IMR-90 (cell line): ENCODE measurements around the gene PANX1. TPM values are rescaled to one million over a fixed set of nuclear protein-coding genes. Genes with fewer than 3 reads are reported as not detected.

Source experiments
- ATAC-seq: fragments of 200-7000 bp; cut with Tn5 transposase; 2 replicates; pipeline ENCODE4 v1.9.1; 2020; ENCODE audit warnings: low read depth, mild to moderate bottlenecking, moderate library complexity
- BruUV-seq: library from RNA; stranded (reverse); fragments of 400-500 nt; replicated peaks from 2 replicates; lab custom pipeline; 2021; lab: Mats Ljungman, UMichigan
- CTCF ChIA-PET: fragments of 300-600 bp; formaldehyde crosslinking; extraction: SDS; loops from one replicate; lab custom pipeline; 2021; ENCODE audit warnings: antibody characterized with exemption; lab: Yijun Ruan, JAX
- POLR2A ChIA-PET: fragments of 300-600 bp; sonication (Branson Sonifier 250); formaldehyde crosslinking; loops from one replicate; lab custom pipeline; 2022; ENCODE audit warnings: antibody characterized with exemption; ENCODE audit not compliant: unreplicated experiment; lab: Charles Lee
- DNase-seq: peaks from one replicate; pipeline ENCODE4 v3.0.0; 2013
- H2AFZ ChIP-seq: replicated peaks from 2 replicates; pipeline ENCODE3; 2013; ENCODE audit warnings: low read length, mild to moderate bottlenecking; ENCODE audit not compliant: poor library complexity
- H2AK5ac ChIP-seq: 2 replicates; pipeline ENCODE4 v1.6.1; 2013; ENCODE audit warnings: low read depth, low read length, inconsistent platforms
- H2AK9ac ChIP-seq: replicated peaks from 2 replicates; pipeline ENCODE3; 2013; ENCODE audit warnings: mild to moderate bottlenecking, low read depth, low read length, moderate library complexity; ENCODE audit not compliant: poor library complexity
- H2BK120ac ChIP-seq: 2 replicates; pipeline ENCODE4 v1.6.1; 2013; ENCODE audit warnings: low read depth, low read length, inconsistent platforms
- H2BK15ac ChIP-seq: 3 replicates; pipeline ENCODE4 v1.6.1; 2013; ENCODE audit warnings: low read depth, low read length, inconsistent platforms
- H2BK20ac ChIP-seq: 2 replicates; pipeline ENCODE4 v1.6.1; 2013; ENCODE audit warnings: low read depth, mild to moderate bottlenecking, inconsistent platforms, low read length, moderate library complexity
- H2BK5ac ChIP-seq: 2 replicates; pipeline ENCODE4 v1.6.1; 2013; ENCODE audit warnings: mild to moderate bottlenecking, low read depth, low read length, inconsistent platforms; ENCODE audit not compliant: poor library complexity, severe bottlenecking
- H3K14ac ChIP-seq: replicated peaks from 2 replicates; pipeline ENCODE4 v1.6.1; 2013; ENCODE audit warnings: low read depth, low read length, inconsistent platforms
- H3K18ac ChIP-seq: 2 replicates; pipeline ENCODE4 v1.6.1; 2013; ENCODE audit warnings: low read depth, low read length, control low read depth
- H3K23ac ChIP-seq: 2 replicates; pipeline ENCODE4 v1.6.1; 2013; ENCODE audit warnings: low read depth, low read length, inconsistent platforms
- H3K27ac ChIP-seq: 2 replicates; pipeline ENCODE4 v1.5.1; 2013; ENCODE audit warnings: mild to moderate bottlenecking, control low read depth, low read length; ENCODE audit not compliant: insufficient read depth
- H3K27me3 ChIP-seq: 2 replicates; pipeline ENCODE4 v1.6.1; 2013; ENCODE audit warnings: low read length; ENCODE audit not compliant: control insufficient read depth, insufficient read depth
- H3K36me3 ChIP-seq: 2 replicates; pipeline ENCODE4 v1.6.1; 2013; ENCODE audit warnings: low read length, mixed read lengths; ENCODE audit not compliant: control insufficient read depth, insufficient read depth
- H3K4ac ChIP-seq: 2 replicates; pipeline ENCODE4 v1.6.1; 2013; ENCODE audit warnings: low read depth, low read length, inconsistent platforms
- H3K4me1 ChIP-seq: 2 replicates; pipeline ENCODE4 v1.6.1; 2013; ENCODE audit warnings: low read length, mixed read lengths; ENCODE audit not compliant: control insufficient read depth, insufficient read depth
- H3K4me2 ChIP-seq: 2 replicates; pipeline ENCODE4 v1.6.1; 2013; ENCODE audit warnings: low read depth, mild to moderate bottlenecking, control low read depth, low read length, moderate library complexity
- H3K4me3 ChIP-seq: 2 replicates; pipeline ENCODE4 v1.5.1; 2013; ENCODE audit warnings: low read depth, mild to moderate bottlenecking, control low read depth, low read length, moderate library complexity; ENCODE audit not compliant: insufficient read depth
- H3K56ac ChIP-seq: 2 replicates; pipeline ENCODE4 v1.6.1; 2013; ENCODE audit warnings: low read length, inconsistent platforms; ENCODE audit not compliant: insufficient read depth; ENCODE audit errors: extremely low read depth
- H3K79me1 ChIP-seq, 2 experiments: 2 replicates each; pipeline ENCODE4 v1.6.1; 2013; ENCODE audit warnings: low read length in 2 of 2, inconsistent platforms in 1 of 2, low read depth in 1 of 2
- H3K9ac ChIP-seq: 2 replicates; pipeline ENCODE4 v1.6.1; 2013; ENCODE audit warnings: low read depth, low read length, control low read depth
- H3K9me1 ChIP-seq: 2 replicates; pipeline ENCODE4 v1.6.1; 2013; ENCODE audit warnings: low read length, inconsistent platforms; ENCODE audit not compliant: insufficient read depth
- H3K9me3 ChIP-seq: 2 replicates; pipeline ENCODE4 v1.6.1; 2013; ENCODE audit warnings: low read length; ENCODE audit not compliant: control insufficient read depth, insufficient read depth
- H4K20me1 ChIP-seq: 2 replicates; pipeline ENCODE4 v1.6.1; 2013; ENCODE audit warnings: low read length, inconsistent platforms; ENCODE audit not compliant: insufficient read depth
- H4K5ac ChIP-seq: 2 replicates; pipeline ENCODE4 v1.6.1; 2013; ENCODE audit warnings: mild to moderate bottlenecking, low read depth, low read length, control low read depth
- H4K8ac ChIP-seq, 2 experiments: 2 replicates each; pipeline ENCODE4 v1.6.1; 2013; ENCODE audit warnings: low read depth in 2 of 2, low read length in 2 of 2, control low read depth in 1 of 2, inconsistent platforms in 1 of 2
- H4K91ac ChIP-seq: 2 replicates; pipeline ENCODE4 v1.6.1; 2013; ENCODE audit warnings: low read depth, low read length, inconsistent platforms; ENCODE audit not compliant: insufficient read depth
- BHLHE40 ChIP-seq: fragments of 150-350 bp; IDR thresholded peaks from 2 replicates; pipeline ENCODE4 v1.6.1; 2016; ENCODE audit warnings: mild to moderate bottlenecking, low read depth, low read length
- CEBPB ChIP-seq: IDR thresholded peaks from 2 replicates; pipeline ENCODE4 v1.6.1; 2012; ENCODE audit warnings: low read depth, low read length, improper control_type of control experiment
- CHD1 ChIP-seq: IDR thresholded peaks from 2 replicates; pipeline ENCODE4 v1.6.1; 2012; ENCODE audit warnings: low read depth, low read length, improper control_type of control experiment
- CTCF ChIP-seq: conservative IDR thresholded peaks from 2 replicates; pipeline ENCODE4 v1.5.1; 2012; ENCODE audit warnings: mild to moderate bottlenecking, low read depth, low read length, improper control_type of control experiment
- ELK1 ChIP-seq: fragments of 150-350 bp; IDR thresholded peaks from 2 replicates; pipeline ENCODE4 v1.6.1; 2016; ENCODE audit warnings: low read depth, mild to moderate bottlenecking, low read length, moderate library complexity, borderline replicate concordance
- FOS ChIP-seq: fragments of 150-350 bp; IDR thresholded peaks from 2 replicates; pipeline ENCODE4 v1.6.1; 2016; ENCODE audit warnings: low read depth, low read length
- MAFK ChIP-seq: IDR thresholded peaks from 2 replicates; pipeline ENCODE4 v1.6.1; 2012; ENCODE audit warnings: low read depth, low read length, improper control_type of control experiment
- MAZ ChIP-seq: IDR thresholded peaks from 2 replicates; pipeline ENCODE4 v1.6.1; 2012; ENCODE audit warnings: low read depth, mild to moderate bottlenecking, low read length, improper control_type of control experiment, moderate library complexity, borderline replicate concordance
- MXI1 ChIP-seq: IDR thresholded peaks from 2 replicates; pipeline ENCODE4 v1.6.1; 2012; ENCODE audit warnings: low read depth, mild to moderate bottlenecking, low read length, moderate library complexity, borderline replicate concordance
- NFE2L2 ChIP-seq: fragments of 150-350 bp; IDR thresholded peaks from 2 replicates; pipeline ENCODE4 v1.6.1; 2016; ENCODE audit warnings: low read depth, mild to moderate bottlenecking, low read length
- POLR2A ChIP-seq: IDR thresholded peaks from 2 replicates; pipeline ENCODE4 v1.6.1; 2012; ENCODE audit warnings: mild to moderate bottlenecking, low read depth, low read length
- RAD21 ChIP-seq: IDR thresholded peaks from 2 replicates; pipeline ENCODE4 v1.6.1; 2012; ENCODE audit warnings: low read length, improper control_type of control experiment
- RCOR1 ChIP-seq: IDR thresholded peaks from 2 replicates; pipeline ENCODE4 v1.6.1; 2012; ENCODE audit warnings: mild to moderate bottlenecking, low read length, improper control_type of control experiment; ENCODE audit not compliant: insufficient replicate concordance
- RFX5 ChIP-seq: IDR thresholded peaks from 2 replicates; pipeline ENCODE4 v1.8.0; 2012; ENCODE audit warnings: low read depth, mild to moderate bottlenecking, low read length, moderate library complexity
- SMC3 ChIP-seq: fragments of 150-350 bp; IDR thresholded peaks from 2 replicates; pipeline ENCODE4 v1.6.1; 2016; ENCODE audit warnings: low read depth, mild to moderate bottlenecking, antibody characterized with exemption, low read length, moderate library complexity
- USF2 ChIP-seq: fragments of 150-350 bp; IDR thresholded peaks from 2 replicates; pipeline ENCODE4 v1.6.1; 2017; ENCODE audit warnings: mild to moderate bottlenecking, antibody characterized with exemption, low read length, low read depth
- WGBS, 2 experiments: methylation state at CpG; one replicate each; pipeline versions ENCODE4 v1.1.5 to v1.1.7; 2013; ENCODE audit warnings: missing lambda C conversion rate in 2 of 2; ENCODE audit not compliant: insufficient read length in 1 of 2; ENCODE audit errors: extremely low coverage in 2 of 2; 5-methylcytosine and 5-hydroxymethylcytosine counted together
- dilution Hi-C: fragments of 300-500 bp; cut with HindIII; formaldehyde crosslinking; loops from one replicate; pipeline ENCODE4 v1.14.3; 2018; ENCODE audit warnings: low sequenced_read_pairs; ENCODE audit not compliant: unreplicated experiment
- in situ Hi-C: fragments of 300-500 bp; cut with MboI; formaldehyde crosslinking; loops from 3 replicates; pipeline ENCODE4 v1.14.3; 2019; ENCODE audit warnings: low sequenced_read_pairs, inconsistent platforms, mixed read lengths
- intact Hi-C: fragments of 100-400 bp; cut with micrococcal nuclease; formaldehyde crosslinking; loops from 2 replicates; pipeline ENCODE4 v1.10.0; 2022
- polyA plus RNA-seq, 3 experiments: library from polyadenylated mRNA; depleted of rRNA; stranded (reverse); fragments of >200 nt; gene quantifications; 2 replicates each; pipeline ENCODE4 v1.2.3, GENCODE V29; 2012; ENCODE audit warnings: low replicate concordance in 1 of 3
- total RNA-seq: library from RNA; depleted of rRNA; stranded (reverse); fragments of >200 nt; gene quantifications from 2 replicates; pipeline ENCODE4 v1.2.3, GENCODE V29; 2012

PANX1 gene
- total and polyA plus RNA-seq, 2 of the 4 experiments (the other 2 are of a cell fraction), result 29.8 to 70.8 TPM

- DNase-seq (no peak), ATAC-seq (no peak)
- Histone ChIP-seq H3K79me1 (no peaks in the 10 kb centered on the region), H3K27me3 (no peaks in the 10 kb centered on the region), H2AK9ac (no peak overlapping the region), H2BK15ac (no peak overlapping the region), H3K56ac (no peak overlapping the region), H3K14ac (no peak overlapping the region), H3K4me2 (no peak overlapping the region), H4K20me1 (no peaks in the 10 kb centered on the region), H3K18ac (no peak overlapping the region), H3K27ac (no peak overlapping the region), H4K5ac (no peak overlapping the region), H3K36me3 (no peaks in the 10 kb centered on the region), H3K9me3 (no peaks in the 10 kb centered on the region), H3K9me1 (no peaks in the 10 kb centered on the region; the same call in 1 of the 2 replicates), H3K9ac (no peak overlapping the region), H2BK120ac (no peak overlapping the region), H3K23ac (no peak overlapping the region), H3K4ac (no peak overlapping the region), H3K4me3 (no peak overlapping the region), H2BK20ac (no peak overlapping the region), H4K91ac (no peak overlapping the region), H2AFZ (no peak overlapping the region), H3K4me1 (no peaks in the 10 kb centered on the region), H2BK5ac (no peak overlapping the region), H2AK5ac (no peak overlapping the region), H4K8ac (no peak overlapping the region)
- no peak for TF ChIP-seq FOS
- TF ChIP-seq ELK1, result no peak
- no peak for TF ChIP-seq CTCF
- no peak for TF ChIP-seq BHLHE40
- TF ChIP-seq RAD21, result no peak
- no peak for TF ChIP-seq CEBPB
- TF ChIP-seq RCOR1, result no peak
- TF ChIP-seq RFX5, result no peak
- TF ChIP-seq POLR2A, result no peak
- no peak for TF ChIP-seq MAZ
- no peak for TF ChIP-seq USF2
- no peak for TF ChIP-seq MAFK
- no peak for TF ChIP-seq SMC3
- TF ChIP-seq CHD1, result no peak
- TF ChIP-seq NFE2L2, result no peak
- no peak for TF ChIP-seq MXI1
- in situ Hi-C loops, result no loop called here
- no TSS peak for BruUV-seq
- WGBS, 2 experiments, result no CpG with 5 or more reads among the region's 1 CpG
- ChIA-PET CTCF (no interaction called here), POLR2A (no interaction called here)
- dilution Hi-C loops, result no loop called here
- intact Hi-C loops, result no loop called here
Observed at GRCh38 chr11:94090401-94090800, 38.2 kb upstream of the PANX1 start.
